ENCODE data around the gene SETD7. TPM values are rescaled to one million over a fixed set of nuclear protein-coding genes. Genes with fewer than 3 reads are reported as not detected.
A peak's percentile ranks its signal among the peaks of the same experiment; 100 is the strongest.
"Not testable (repeated sequence)": the region's sequence is repeated elsewhere in the genome, so short reads cannot be mapped to it uniquely, and the experiment has no call there.

The SETD7 gene
- total RNA-seq, 1 donor from 2014 or later, result 39.4 TPM

DNA sequence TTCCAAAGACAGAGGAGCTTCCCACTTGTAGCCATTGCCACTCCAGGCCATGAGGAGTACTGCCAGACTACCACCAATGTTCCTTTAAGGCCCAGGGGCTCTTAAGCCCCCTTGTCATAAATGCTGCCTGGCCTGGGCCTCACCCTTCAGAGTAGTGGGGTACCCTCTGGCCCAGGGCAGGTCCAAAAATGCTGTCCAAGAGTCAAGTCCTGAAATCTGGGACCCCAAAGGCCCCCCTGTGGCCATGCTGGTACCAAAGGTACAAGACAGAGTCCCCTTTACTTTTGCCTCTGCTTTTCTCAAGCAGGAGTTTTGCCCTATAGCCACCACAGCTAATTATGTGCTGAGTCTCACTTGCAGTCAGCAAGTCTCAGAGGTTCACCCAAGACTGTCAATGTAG is 85.7 kb downstream of the SETD7 start:
- Histone ChIP-seq H3K27ac (no peak overlapping the region), H3K27me3 (ENCODE audit: low read depth) (no peaks in the 10 kb centered on the region), H3K36me3 (peaks cover 22% of the 10 kb centered on the region), H3K4me1 (peaks cover 8% of the 10 kb centered on the region), H3K4me3 (no peak overlapping the region), H3K9me3 (no peaks in the 10 kb centered on the region)
- intact Hi-C loops (cut with DNase I), result no loop called here
- ATAC-seq, result peak in 1 of 2 donors; percentile 19
- DNase-seq, result no peak
- TF ChIP-seq, protein P1, sequence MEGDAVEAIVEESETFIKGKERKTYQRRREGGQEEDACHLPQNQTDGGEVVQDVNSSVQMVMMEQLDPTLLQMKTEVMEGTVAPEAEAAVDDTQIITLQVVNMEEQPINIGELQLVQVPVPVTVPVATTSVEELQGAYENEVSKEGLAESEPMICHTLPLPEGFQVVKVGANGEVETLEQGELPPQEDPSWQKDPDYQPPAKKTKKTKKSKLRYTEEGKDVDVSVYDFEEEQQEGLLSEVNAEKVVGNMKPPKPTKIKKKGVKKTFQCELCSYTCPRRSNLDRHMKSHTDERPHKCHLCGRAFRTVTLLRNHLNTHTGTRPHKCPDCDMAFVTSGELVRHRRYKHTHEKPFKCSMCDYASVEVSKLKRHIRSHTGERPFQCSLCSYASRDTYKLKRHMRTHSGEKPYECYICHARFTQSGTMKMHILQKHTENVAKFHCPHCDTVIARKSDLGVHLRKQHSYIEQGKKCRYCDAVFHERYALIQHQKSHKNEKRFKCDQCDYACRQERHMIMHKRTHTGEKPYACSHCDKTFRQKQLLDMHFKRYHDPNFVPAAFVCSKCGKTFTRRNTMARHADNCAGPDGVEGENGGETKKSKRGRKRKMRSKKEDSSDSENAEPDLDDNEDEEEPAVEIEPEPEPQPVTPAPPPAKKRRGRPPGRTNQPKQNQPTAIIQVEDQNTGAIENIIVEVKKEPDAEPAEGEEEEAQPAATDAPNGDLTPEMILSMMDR (IDR thresholded peaks at IDR 0.05), result no peak

DNA sequence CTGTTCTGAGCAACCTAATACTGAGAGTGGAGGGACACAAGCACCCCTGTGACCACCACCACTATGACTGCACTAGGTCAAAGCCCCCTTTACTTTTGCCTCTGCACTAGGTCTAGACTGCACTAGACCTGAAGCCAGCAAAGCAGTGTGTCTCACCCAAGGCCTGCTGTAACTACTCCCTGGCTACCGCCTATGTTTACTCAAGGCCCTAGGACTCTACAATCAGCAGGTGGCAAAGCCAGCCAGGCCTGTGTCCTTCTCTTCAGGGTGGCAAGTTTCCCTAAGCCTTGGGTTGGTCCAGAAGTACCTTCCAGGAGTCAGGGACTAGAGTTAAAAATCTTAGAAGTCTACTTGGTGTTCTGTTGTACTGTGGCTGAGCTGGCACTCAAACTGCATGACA is 86.2 kb downstream of the SETD7 start:
- no peaks in the 10 kb centered on the region for H3K27me3 ChIP-seq (ENCODE audit: low read depth)
- DNase-seq (no peak), ATAC-seq (peak in 1 of 2 donors; percentile 17)
- H3K27ac ChIP-seq, result no peak overlapping the region
- intact Hi-C loops (cut with DNase I), result no loop called here
- TF ChIP-seq, protein P1 (IDR thresholded peaks at IDR 0.05), result no peak
- H3K4me1 ChIP-seq, result peaks cover 8% of the 10 kb centered on the region
- H3K36me3 ChIP-seq, result peaks cover 22% of the 10 kb centered on the region
- no peaks in the 10 kb centered on the region for H3K9me3 ChIP-seq
- no peak overlapping the region for H3K4me3 ChIP-seq

DNA sequence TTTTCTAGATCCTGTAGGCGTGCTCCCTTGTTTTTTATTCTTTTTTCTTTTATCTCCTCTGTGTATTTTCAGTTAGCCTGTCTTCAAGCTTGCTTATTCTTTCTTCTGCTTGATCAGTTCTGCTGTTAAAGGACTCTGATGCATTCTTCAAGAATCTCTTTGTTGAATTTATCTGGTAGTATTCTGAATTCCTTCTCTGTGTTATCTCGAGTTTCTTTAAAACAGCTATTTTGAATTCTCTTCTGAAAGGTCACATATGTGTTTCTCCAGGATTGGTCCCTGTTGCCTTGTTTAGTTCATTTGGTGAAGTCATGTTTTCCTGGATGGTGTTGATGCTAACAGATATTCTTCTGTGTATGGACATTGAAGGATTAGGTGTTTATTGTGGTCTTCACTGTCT is 86.8 kb downstream of the SETD7 start:
- H3K9me3 ChIP-seq, result no peaks in the 10 kb centered on the region
- intact Hi-C loops (cut with DNase I), result no loop called here
- H3K27ac ChIP-seq, result no peak overlapping the region
- H3K27me3 ChIP-seq (ENCODE audit: low read depth), result no peaks in the 10 kb centered on the region
- ATAC-seq, result no peak
- peaks cover 8% of the 10 kb centered on the region for H3K4me1 ChIP-seq
- TF ChIP-seq, protein P1 (IDR thresholded peaks at IDR 0.05), result no peak
- H3K36me3 ChIP-seq, result peaks cover 17% of the 10 kb centered on the region
- H3K4me3 ChIP-seq, result no peak overlapping the region
- no peak for DNase-seq

DNA sequence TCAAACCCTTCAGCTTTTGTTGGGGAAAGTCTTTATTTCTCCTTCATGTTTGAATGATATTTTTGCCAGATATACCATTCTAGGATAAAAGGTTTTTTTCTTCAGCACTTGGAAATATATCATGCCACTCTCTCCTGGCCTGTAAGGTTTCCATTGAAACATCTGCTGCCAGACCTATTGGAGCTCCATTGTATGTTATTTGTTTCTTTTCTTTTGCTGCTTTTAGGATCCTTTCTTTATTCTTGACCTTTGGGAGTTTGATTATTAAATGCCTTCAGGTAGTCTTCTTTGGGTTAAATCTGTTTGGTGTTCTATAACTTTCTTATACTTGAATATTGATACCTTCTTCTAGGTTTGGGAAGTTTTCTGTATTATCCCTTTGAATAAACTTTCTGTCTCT is 87.3 kb downstream of the SETD7 start:
- ATAC-seq; intact Hi-C loops (cut with DNase I); H3K27me3 ChIP-seq (ENCODE audit: low read depth): not testable (repeated sequence)

DNA sequence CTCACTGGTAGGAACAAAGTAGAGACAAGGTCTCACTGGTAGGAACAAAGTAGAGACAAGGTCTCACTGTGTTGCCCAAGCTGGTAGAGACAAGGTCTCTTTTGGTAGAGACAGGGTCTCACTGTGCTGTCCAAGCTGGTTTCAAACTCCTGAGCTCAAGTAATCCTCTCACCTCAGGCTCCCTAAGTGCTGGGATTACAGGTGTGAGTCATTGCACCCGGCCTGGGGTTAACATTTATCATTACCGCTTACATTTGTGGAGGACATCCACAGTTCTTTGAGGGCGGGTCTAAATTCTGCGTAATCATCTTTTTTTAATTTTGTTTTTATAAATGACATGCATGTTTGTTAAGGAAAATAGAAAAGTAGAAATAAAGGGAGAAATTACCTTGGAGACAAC is 90.1 kb downstream of the SETD7 start:
- TF ChIP-seq, protein P1 (IDR thresholded peaks at IDR 0.05), result no peak
- intact Hi-C loops (cut with DNase I), result no loop called here
- Histone ChIP-seq H3K9me3 (no peaks in the 10 kb centered on the region), H3K27ac (no peak overlapping the region), H3K4me3 (no peak overlapping the region), H3K36me3 (no peaks in the 10 kb centered on the region), H3K27me3 (ENCODE audit: low read depth) (no peaks in the 10 kb centered on the region), H3K4me1 (peaks cover 8% of the 10 kb centered on the region)
- ATAC-seq (peak in 1 of 2 donors; percentile 23), DNase-seq (no peak)

More for the DNA sequence above, 87.3 kb downstream of the SETD7 start:
- not testable (repeated sequence) for H3K4me1 ChIP-seq, H3K9me3 ChIP-seq, H3K27ac ChIP-seq, DNase-seq, H3K4me3 ChIP-seq
- H3K36me3 ChIP-seq, result peaks cover 12% of the 10 kb centered on the region

DNA sequence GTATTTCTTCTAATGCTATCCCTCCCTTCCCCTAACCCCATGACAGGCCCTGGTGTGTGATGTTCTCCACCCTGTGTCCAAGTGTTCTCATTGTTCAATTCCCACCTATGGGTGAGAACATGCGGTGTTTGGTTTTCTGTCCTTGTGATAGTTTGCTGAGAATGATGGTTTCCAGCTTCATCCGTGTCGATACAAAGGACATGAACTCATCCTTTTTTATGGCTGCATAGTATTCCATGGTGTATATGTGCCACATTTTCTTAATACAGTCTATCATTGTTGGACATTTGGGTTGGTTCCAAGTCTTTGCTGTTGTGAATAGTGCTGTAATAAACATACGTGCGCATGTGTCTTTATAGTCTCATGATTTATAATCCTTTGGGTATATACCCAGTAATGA is 91.5 kb downstream of the SETD7 start:
- intact Hi-C loops (cut with DNase I); DNase-seq; H3K4me1 ChIP-seq; H3K36me3 ChIP-seq; ATAC-seq; H3K9me3 ChIP-seq; H3K27ac ChIP-seq; H3K27me3 ChIP-seq (ENCODE audit: low read depth); H3K4me3 ChIP-seq: not testable (repeated sequence)

Data from lower lobe of right lung (tissue), 2 donors.